Measurements from ENCODE around the gene C1R.
"Not testable (repeated sequence)": the region's sequence is repeated elsewhere in the genome, so short reads cannot be mapped to it uniquely, and the experiment has no call there.

C1R gene

DNA sequence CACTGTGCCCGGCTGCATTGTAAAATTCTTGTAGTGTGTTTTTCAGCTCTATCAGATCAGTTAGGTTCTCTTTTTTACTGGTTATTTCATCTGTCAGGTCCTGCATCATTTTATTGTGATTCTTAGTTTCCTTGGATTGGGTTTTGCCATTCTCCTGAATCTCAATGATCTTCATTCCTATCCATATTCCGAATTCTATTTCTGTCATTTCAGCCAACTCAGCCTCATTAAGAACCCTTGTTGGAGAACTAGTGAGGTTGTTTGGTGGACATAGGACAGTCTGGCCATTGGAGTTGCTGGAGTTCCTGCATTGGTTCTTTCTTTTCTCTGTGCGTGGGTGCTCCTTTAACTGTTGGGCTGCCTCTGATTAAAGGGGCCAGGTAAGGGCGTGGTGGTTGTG, 37.3 kb downstream of the C1R start:
- no peak for TF ChIP-seq GABPA (IDR thresholded peaks at IDR 0.05; ENCODE audit: low read depth)
- no peak overlapping the region for H3K4me3 ChIP-seq (replicated peaks; ENCODE audit: insufficient read depth, low read length)
- DNase-seq (ENCODE audit: low read depth in 1 of 2, low spot score in 1 of 2) = no peak
- H3K27me3 ChIP-seq (ENCODE audit: insufficient read depth, poor library complexity, severe bottlenecking) = peaks cover 2% of the 10 kb centered on the region
- no peak overlapping the region for H3K27ac ChIP-seq (replicated peaks)

GRCh38 chr12:7049973-7050372, 42.3 kb downstream of the C1R start:
- DNase-seq (ENCODE audit: low read depth in 1 of 2, low spot score in 1 of 2); H3K4me3 ChIP-seq (replicated peaks; ENCODE audit: insufficient read depth, low read length); H3K27ac ChIP-seq (replicated peaks); H3K27me3 ChIP-seq (ENCODE audit: insufficient read depth, poor library complexity, severe bottlenecking): not testable (repeated sequence)

DNA sequence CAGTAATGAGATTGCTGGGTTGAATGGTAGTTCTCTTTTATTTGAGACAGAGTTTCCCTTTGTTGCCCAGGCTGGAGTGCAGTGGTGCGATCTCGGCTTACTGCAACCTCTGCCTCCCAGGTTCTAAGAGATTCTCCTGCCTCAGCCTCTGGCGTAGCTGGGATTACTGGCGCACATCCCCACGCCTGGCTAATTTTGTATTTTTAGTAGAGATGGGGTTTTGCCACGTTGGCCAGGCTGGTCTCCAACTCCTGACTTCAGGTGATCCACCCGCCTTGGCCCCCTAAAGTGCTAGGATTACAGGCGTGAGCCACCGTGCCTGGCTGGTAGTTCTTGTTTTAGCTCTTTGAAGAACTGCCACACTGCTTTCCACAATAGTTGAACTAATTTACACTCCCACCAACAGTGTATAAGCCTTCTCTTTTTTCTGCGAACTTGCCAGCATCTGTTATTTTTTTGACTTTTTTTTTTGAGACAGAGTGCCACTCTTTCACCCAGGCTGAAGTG, 42.7 kb downstream of the C1R start:
- H3K27me3 ChIP-seq (ENCODE audit: insufficient read depth, poor library complexity, severe bottlenecking); H3K4me3 ChIP-seq (replicated peaks; ENCODE audit: insufficient read depth, low read length); DNase-seq (ENCODE audit: low read depth in 1 of 2, low spot score in 1 of 2); H3K27ac ChIP-seq (replicated peaks): not testable (repeated sequence)

DNA sequence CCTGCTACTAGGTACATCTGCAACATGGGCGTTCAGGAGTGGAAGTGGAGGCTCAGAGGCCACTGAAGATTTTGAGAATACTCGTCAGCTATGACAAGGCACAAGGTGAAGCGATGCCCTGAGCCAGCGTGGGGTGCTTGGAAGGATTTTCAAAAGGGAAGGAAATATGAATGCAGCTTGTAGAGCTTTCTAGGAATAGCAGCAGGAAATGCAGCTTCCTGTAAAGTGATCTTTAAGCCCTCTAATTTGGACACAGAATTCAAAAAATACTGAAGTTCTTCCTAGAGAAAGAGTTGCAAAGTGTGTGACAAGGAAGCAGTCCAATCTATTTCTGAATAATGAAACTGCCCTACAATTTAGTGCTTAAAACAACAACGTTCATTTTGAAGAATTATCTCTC, 44.9 kb downstream of the C1R start:
- TF ChIP-seq SPI1 (IDR thresholded peaks at IDR 0.05; ENCODE audit: borderline replicate concordance, low read depth) = no peak
- TF ChIP-seq, protein P1, sequence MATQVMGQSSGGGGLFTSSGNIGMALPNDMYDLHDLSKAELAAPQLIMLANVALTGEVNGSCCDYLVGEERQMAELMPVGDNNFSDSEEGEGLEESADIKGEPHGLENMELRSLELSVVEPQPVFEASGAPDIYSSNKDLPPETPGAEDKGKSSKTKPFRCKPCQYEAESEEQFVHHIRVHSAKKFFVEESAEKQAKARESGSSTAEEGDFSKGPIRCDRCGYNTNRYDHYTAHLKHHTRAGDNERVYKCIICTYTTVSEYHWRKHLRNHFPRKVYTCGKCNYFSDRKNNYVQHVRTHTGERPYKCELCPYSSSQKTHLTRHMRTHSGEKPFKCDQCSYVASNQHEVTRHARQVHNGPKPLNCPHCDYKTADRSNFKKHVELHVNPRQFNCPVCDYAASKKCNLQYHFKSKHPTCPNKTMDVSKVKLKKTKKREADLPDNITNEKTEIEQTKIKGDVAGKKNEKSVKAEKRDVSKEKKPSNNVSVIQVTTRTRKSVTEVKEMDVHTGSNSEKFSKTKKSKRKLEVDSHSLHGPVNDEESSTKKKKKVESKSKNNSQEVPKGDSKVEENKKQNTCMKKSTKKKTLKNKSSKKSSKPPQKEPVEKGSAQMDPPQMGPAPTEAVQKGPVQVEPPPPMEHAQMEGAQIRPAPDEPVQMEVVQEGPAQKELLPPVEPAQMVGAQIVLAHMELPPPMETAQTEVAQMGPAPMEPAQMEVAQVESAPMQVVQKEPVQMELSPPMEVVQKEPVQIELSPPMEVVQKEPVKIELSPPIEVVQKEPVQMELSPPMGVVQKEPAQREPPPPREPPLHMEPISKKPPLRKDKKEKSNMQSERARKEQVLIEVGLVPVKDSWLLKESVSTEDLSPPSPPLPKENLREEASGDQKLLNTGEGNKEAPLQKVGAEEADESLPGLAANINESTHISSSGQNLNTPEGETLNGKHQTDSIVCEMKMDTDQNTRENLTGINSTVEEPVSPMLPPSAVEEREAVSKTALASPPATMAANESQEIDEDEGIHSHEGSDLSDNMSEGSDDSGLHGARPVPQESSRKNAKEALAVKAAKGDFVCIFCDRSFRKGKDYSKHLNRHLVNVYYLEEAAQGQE (IDR thresholded peaks at IDR 0.05; ENCODE audit: insufficient replicate concordance, low read depth) = no peak
- TF ChIP-seq CTCF (IDR thresholded peaks at IDR 0.05; ENCODE audit: insufficient read depth, low read length) = no peak
- TF ChIP-seq GABPA (IDR thresholded peaks at IDR 0.05; ENCODE audit: low read depth) = no peak
- TF ChIP-seq POLR2AphosphoS5 (IDR thresholded peaks at IDR 0.05; ENCODE audit: low read depth) = no peak
- H3K27ac ChIP-seq (replicated peaks) = no peak overlapping the region
- no peaks in the 10 kb centered on the region for H3K27me3 ChIP-seq (ENCODE audit: insufficient read depth, poor library complexity, severe bottlenecking)
- H3K4me3 ChIP-seq (replicated peaks; ENCODE audit: insufficient read depth, low read length) = no peak overlapping the region
- no peak for DNase-seq (ENCODE audit: low read depth in 1 of 2, low spot score in 1 of 2)

- TF ChIP-seq POLR2AphosphoS5 (IDR thresholded peaks at IDR 0.05; ENCODE audit: low read depth) = no peak
- no peak for TF ChIP-seq SPI1 (IDR thresholded peaks at IDR 0.05; ENCODE audit: borderline replicate concordance, low read depth)
- no peak for TF ChIP-seq GABPA (IDR thresholded peaks at IDR 0.05; ENCODE audit: low read depth)
- TF ChIP-seq CTCF (IDR thresholded peaks at IDR 0.05; ENCODE audit: insufficient read depth, low read length) = no peak
- TF ChIP-seq, protein P1 (IDR thresholded peaks at IDR 0.05; ENCODE audit: insufficient replicate concordance, low read depth) = no peak
- no peak overlapping the region for H3K27ac ChIP-seq (replicated peaks)
- no peak overlapping the region for H3K4me3 ChIP-seq (replicated peaks; ENCODE audit: insufficient read depth, low read length)
- no peaks in the 10 kb centered on the region for H3K27me3 ChIP-seq (ENCODE audit: insufficient read depth, poor library complexity, severe bottlenecking)
- DNase-seq (ENCODE audit: low read depth in 1 of 2, low spot score in 1 of 2) = no peak
Measured at GRCh38 chr12:7046383-7047105, 45.7 kb downstream of the C1R start.
